ENCODE data around the gene LRP10.
A peak's percentile ranks its signal among the peaks of the same experiment; 100 is the strongest.

LRP10 gene

GRCh38 chr14:22865424-22866405, 5.8 kb upstream of the LRP10 start:
- no peak for DNase-seq (ENCODE audit: low read depth, low spot score)

DNA sequence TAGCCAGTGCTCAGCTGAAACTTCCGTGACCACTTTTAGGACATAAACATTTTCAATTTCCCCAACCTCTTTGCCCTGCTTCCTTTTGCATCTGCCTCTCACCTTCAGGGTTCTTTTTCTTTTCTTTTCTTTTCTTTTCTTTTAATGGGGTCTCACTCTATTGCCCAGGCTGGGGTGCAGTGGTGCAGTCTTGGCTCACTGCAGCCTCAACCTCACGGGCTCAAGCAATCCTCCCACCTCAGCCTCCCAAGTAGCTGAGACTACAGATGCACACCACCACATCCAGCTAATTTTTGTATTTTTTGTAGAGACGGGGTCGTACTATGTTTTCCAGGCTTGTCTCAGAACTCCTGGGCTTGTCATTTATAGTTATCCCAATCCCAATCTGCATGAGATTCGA, 4.7 kb upstream of the LRP10 start:
- no peak for DNase-seq (ENCODE audit: low read depth, low spot score)

DNA sequence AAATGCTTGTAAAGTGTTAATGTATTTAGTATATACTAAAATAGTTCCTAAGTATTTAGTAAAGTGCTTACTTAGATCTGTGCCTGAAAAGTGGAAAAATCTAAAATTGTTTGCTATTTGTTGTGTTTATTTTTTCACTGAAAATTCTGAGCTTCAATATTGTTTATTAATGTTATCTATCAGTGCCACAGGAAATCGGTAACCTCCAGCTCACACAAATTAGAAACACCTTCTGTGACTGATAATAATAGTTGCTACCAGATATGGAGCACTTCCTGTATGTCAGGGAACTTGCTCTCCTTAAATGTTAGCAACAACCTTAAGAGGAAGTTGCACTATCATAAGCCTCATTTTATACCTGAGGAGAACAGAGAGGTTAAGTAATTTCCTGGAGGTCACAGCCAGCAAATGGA, 723 bp upstream of the LRP10 start:
- DNase-seq (ENCODE audit: low read depth, low spot score), result no peak

DNA sequence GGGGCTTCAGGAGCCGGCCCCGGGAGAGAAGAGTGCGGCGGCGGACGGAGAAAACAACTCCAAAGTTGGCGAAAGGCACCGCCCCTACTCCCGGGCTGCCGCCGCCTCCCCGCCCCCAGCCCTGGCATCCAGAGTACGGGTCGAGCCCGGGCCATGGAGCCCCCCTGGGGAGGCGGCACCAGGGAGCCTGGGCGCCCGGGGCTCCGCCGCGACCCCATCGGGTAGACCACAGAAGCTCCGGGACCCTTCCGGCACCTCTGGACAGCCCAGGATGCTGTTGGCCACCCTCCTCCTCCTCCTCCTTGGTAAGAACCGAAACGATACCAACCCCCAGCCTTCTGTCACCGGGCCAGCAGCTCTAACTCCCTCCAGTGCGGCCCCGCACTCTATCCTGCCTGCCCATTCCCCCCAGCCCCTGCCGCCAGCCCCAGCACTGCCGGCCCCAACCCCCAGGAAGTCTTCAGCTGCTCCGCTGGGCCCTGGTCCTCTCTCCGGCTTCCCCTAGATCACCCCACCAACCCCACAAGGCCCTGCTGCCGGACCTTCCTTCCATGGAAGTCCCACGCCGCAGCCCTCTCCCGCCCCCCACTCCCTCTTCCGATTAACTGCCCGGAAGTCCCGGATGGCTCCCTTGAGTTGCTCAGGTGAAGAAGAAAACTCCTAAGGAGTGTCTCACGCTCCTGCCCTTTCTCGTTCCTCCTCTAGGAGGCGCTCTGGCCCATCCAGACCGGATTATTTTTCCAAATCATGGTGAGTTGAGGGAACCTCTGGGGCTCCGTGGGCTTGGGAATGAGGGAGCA, 693 bp downstream of the LRP10 start:
- DNase-seq (ENCODE audit: low read depth, low spot score), result peak; percentile 94

DNA sequence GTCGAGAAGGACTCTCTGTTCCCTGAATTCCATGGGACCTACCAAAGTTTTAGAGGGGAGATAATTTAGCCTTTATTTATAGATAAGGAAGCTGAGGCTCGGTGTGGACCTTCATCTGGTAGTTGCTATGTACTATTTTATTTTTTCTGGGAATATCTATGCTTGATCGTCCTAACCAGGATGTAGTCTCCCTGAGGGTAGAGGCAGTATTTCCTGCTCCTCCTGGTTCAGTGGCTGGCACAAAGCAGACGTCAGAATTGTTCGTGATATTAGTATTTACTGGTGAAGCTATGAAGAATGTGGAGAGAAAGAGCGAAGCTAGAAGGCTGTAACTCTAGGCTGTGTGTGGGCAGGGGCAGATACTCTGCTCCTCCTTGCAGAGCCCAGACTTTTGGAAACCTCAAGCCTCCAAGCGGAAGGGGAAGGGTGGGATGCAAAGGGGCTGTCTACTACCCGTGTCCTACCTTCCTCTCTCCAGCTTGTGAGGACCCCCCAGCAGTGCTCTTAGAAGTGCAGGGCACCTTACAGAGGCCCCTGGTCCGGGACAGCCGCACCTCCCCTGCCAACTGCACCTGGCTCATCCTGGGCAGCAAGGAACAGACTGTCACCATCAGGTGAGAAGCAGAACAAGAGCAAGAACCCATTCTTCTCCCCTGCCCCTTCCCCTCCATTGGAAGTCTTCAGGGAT, 1.4 kb downstream of the LRP10 start:
- no peak for DNase-seq (ENCODE audit: low read depth, low spot score)

GRCh38 chr14:22875003-22875747, 3.6 kb downstream of the LRP10 start:
- no peak for DNase-seq (ENCODE audit: low read depth, low spot score)

DNA sequence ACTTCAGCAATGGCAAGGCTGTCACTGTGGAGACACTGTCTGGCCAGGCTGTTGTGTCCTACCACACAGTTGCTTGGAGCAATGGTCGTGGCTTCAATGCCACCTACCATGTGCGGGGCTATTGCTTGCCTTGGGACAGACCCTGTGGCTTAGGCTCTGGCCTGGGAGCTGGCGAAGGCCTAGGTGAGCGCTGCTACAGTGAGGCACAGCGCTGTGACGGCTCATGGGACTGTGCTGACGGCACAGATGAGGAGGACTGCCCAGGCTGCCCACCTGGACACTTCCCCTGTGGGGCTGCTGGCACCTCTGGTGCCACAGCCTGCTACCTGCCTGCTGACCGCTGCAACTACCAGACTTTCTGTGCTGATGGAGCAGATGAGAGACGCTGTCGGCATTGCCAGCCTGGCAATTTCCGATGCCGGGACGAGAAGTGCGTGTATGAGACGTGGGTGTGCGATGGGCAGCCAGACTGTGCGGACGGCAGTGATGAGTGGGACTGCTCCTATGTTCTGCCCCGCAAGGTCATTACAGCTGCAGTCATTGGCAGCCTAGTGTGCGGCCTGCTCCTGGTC, 4.3 kb downstream of the LRP10 start:
- DNase-seq (ENCODE audit: low read depth, low spot score), result no peak

GRCh38 chr14:22877000-22877501, 5.5 kb downstream of the LRP10 start:
- no peak for DNase-seq (ENCODE audit: low read depth, low spot score)

DNA sequence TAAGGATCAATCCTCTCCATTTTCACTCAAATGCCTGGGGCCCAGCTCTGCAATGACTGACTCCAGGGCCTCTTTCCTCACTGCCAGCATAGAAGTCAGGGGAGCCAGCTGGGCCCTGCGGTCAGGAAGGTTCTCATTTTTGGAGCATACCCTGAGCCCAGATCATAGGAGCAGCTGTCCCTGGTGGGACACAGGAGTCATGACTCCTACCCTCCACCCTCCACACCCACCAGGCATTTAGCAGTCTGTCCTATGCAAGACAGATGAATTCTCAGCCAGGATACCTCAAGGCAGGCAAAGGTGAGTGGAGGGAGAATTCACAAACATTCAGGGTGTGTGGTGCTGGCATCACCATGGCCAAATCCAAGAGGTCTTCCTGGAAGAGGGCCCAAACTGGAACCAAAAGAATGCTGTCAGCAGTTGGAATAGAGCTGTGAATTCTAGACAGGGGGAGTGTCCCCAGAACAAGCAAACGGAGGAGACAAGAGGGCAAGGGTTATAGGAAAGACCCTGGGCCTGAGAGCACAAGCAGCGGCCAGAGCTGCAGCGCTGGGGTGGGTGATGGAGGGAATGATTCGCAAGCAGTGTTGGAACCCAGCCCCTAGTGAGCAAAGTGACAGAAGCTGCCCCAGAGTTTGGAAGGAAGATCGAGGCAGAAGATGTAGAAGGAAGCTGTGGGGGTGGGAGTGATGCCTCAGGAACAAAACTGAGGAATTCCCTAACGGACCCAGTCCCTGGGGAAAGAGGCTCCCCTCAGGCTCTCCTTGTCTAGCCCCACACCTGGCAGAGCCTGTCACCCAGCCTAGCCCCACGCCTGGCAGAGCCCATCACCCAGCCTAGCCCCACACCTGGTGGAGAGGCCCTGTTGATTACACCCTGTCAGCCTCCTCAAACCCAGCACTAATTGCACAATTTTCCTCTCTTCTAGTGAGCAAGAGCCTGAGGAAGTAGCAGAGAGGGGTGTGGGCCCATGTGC, 7.0 kb downstream of the LRP10 start:
- no peak for DNase-seq (ENCODE audit: low read depth, low spot score)

DNA sequence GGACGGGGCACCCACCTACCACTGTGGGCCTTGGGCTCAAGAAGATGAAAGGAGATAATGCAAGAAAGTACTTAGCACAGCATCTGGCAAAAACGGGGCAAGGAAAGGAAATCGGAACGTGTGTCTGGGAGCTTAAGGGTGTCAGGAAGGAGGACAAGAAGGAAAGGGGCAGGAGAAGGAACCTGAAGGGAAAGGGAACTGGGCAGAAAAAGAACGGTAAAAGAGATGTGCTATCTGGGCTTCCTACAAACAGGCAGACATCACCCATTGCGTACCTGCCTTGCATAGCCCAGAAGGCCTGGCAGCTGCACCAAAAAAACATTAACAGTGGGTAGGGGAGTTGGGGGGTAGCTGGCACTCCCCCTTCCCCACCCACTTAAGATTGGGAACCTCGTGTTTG, 10.5 kb downstream of the LRP10 start:
- no peak for DNase-seq (ENCODE audit: low read depth, low spot score)

- peak; percentile 82 for DNase-seq (ENCODE audit: low read depth, low spot score)
Observed at GRCh38 chr14:22882529-22883172, 11.1 kb downstream of the LRP10 start.

GRCh38 chr14:22883173-22883976, 11.8 kb downstream of the LRP10 start, which contains the start of gene REM2:
Gene REM2 (plus strand): TSS chr14:22883222. CDS start chr14:22883288, 66 bp downstream.
- no peak for DNase-seq (ENCODE audit: low read depth, low spot score)

DNA sequence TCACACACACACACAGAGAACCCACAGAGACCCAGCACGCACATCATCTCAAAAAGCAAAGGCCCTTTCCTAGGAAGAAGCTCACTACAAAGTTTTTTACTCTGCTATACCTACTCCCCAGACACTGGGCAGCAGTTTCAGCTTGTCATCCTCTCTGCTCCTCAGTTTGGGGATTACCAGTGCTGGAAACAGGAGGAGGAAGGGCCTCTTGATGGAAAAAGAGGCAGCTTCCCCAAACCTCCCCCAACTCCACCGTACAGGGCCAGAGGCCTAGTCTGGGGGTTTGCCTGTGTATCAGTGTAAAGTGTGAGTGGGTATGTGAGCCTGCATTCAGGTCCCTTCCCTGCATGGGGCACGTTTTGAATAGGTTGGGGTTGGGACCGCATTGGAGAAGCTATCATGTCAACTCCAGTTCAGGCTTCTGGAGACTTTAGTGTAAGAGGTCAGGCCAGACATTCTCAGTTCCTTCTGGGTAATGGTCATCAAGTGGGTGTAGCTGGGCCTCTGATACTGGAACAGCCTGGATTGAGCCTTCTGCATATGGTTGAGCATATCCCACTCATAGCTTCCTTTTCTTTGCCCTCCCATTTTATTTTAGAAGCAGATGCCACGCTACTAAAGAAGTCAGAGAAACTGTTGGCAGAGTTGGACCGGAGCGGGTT, 12.7 kb downstream of the LRP10 start:
- DNase-seq (ENCODE audit: low read depth, low spot score), result no peak

- DNase-seq (ENCODE audit: low read depth, low spot score), result no peak
Observed at GRCh38 chr14:22884738-22885523, 13.4 kb downstream of the LRP10 start.

- DNase-seq (ENCODE audit: low read depth, low spot score), result no peak
Observed at GRCh38 chr14:22885975-22886374, 14.4 kb downstream of the LRP10 start.

GRCh38 chr14:22886500-22887259, 15.1 kb downstream of the LRP10 start:
- peak; percentile 86 for DNase-seq (ENCODE audit: low read depth, low spot score)
